ENCODE measurements around the gene HMCN2.

- TF ChIP-seq POLR2A (IDR thresholded peaks at IDR 0.05), result no peak
- no peak for TF ChIP-seq CTCF (IDR thresholded peaks at IDR 0.05)
Measured at GRCh38 chr9:130379649-130379970, 114.0 kb downstream of the HMCN2 start.

Data from ovary (tissue), 3 donors.